GM21576 (cell line): ENCODE results near the gene NCKAP5.

Experiments
- ATAC-seq: cut with Tn5 transposase; IDR thresholded peaks from one replicate; pipeline ENCODE4 v1.9.1; 2021; ENCODE audit warnings: mild to moderate bottlenecking, moderate library complexity; ENCODE audit not compliant: unreplicated experiment

The NCKAP5 gene

DNA sequence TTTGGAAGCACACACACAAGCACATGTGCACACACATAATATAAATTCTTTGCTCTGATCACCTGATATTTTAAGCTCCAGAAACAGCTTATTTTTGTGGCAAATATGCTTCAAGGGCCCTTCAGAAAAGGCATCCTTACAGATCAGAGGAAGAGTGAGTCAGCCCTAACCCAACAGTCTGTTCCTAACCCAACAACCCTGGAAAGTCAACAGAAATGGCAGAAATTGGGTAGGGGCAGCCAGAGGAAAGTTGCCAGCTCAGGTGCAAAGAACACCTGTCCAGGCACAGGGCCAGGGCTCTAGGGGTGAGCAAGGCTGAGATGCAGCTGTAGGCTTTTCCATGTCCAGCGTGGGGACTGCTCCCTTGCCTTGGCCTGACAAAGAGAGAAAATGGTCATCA, 6.4 kb upstream of the NCKAP5 start:
- no peak for ATAC-seq

DNA sequence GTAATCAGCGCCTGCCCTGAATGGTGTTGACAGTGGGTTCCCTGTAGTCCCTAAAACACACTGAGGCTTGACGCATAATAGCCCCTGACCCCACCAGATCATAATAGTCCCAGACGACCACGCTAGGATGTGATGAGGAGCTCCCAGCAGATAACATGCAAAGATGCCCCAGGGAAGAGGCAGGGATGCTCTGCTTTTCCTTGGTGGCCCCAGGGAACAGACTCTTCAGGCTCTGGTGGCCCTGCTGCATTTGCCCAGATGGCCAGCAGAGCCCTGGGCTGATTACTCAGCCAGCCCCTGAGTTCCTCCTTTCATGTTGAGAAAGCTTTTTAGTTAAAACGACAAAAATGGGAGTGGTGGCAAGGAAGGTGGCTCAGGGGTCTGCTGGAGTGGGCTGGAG, 5.9 kb upstream of the NCKAP5 start:
- ATAC-seq: no peak

DNA sequence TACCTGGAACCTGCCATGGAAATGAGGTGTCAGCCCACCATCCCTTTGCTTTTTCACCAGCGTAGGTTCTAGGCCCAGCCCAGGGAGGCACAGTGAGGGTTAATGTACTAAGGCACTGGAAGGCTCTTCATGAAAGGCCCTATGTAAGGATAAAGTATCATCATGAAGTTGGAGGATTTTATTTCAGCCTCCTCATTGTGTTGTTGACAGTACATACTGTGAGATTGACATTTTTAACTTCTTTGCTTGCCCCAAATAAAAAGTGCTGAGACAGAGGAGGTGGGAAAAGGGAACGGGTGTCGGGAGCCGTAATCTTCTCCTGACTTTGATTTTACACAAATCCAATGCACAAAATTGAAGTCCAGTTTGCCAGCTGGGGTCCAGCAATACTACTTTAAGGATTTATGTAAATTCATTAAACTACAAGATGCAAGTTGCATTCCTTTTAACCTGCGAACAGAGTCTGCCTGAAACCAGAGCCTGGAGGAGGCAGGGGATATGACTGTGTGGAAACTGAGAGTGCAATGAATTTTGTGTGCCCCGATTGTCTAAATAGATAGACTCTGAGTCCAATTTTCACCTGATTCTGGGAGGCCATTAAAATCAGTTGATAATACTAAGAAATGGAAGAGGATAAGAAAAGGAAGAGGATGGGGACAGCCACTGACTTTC, 5.4 kb upstream of the NCKAP5 start:
- no peak for ATAC-seq

DNA sequence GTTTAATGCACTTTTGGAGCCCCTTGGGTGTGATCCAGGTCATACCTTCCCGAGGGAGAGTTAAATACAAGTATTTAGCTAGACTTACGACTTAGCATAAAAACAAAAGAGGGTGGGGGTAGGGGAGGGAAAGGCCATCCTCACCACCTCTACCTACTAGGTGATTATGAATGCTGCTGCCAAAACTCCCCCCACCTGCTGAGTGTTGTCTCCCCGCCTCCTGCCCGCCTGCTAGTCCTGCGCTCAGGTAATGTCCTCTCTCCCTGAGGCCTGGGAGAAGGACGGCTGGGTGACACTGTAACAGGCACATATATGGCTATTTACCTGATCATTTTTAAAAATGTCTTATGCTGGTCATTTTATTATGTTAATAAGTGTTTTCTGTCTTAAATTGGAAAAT, 3.0 kb upstream of the NCKAP5 start:
- ATAC-seq: no peak

DNA sequence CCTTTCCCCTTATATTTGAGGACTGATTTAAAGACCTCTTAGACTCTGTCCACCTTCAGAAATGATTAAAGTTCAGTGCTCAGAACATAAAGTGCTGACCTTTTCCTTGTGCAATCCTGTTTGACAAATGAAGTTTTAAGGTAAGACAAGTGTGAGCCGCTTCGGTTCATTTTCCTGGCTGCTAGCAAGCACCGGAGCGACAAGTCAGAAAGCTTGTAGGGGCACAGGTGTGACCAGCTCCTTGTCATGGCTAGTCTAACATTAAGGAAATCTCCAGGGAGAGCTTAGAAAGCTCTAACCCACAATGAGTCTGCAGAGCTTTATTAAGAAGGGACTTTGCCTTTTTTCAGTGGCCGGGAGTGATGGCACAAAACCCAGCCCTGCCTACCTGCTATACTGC, 2.3 kb upstream of the NCKAP5 start:
- no peak for ATAC-seq

DNA sequence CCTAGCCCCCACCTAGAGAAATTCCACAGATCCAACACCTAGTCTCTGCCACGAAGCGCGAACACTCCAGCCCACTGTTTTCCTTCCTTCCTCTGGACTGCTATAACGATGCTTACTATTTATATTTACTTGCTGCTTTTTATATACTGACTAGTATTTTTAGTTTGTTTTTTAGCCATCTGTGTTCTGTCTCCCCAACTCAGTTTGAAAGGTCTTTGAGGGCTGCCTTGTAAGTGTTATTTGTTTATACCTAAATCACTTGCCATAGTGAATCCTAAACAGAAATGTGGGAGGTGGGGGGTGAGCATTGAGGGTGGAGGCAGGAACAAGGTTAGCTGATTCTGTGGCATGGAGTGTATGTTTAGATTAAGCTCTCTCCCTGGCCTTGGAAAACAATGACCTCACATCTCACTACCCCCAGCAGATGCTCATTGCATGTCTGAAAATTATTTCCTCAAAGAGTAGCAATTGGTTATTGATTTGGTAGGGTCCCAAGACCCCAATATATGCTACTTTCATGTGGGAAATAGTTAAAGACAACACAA, 1.1 kb upstream of the NCKAP5 start:
- no peak for ATAC-seq

DNA sequence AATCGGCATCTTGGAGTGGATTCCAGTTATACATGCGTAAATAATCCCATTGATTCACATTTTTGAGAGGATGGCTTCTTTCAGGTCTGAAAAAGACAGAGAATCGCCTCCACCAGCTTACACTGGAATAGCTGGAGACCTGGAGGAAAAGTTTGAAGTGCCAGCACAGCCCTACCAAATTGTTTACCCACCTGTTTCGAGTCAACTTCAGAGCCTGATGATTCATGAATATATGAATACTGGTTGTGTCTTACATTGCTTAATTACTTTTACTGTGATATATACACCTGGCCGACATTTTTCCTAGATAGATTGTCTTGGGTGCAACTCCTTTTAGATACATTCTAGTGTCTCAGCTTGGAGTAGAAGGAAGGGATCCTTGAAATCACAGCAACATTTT, 335 bp upstream of the NCKAP5 start:
- no peak for ATAC-seq

DNA sequence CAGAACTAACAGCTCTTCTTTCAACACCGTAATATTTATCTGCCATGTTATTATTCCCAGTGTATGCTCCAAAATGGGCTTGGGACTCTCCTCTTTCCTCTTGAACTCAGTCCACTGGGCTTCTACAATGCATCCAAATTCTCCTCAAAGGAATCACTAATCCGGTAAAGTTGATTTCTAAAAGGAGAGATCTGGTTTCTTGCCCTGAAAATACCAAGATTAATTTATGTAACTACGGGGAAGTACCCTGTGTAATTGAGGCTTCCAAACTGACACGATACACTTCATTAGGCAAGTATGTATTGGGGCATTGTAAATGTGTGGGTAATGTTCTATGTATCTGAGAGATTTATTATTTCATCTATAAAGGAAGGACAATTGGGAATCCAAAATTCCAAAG, 5.7 kb downstream of the NCKAP5 start:
- ATAC-seq: no peak

DNA sequence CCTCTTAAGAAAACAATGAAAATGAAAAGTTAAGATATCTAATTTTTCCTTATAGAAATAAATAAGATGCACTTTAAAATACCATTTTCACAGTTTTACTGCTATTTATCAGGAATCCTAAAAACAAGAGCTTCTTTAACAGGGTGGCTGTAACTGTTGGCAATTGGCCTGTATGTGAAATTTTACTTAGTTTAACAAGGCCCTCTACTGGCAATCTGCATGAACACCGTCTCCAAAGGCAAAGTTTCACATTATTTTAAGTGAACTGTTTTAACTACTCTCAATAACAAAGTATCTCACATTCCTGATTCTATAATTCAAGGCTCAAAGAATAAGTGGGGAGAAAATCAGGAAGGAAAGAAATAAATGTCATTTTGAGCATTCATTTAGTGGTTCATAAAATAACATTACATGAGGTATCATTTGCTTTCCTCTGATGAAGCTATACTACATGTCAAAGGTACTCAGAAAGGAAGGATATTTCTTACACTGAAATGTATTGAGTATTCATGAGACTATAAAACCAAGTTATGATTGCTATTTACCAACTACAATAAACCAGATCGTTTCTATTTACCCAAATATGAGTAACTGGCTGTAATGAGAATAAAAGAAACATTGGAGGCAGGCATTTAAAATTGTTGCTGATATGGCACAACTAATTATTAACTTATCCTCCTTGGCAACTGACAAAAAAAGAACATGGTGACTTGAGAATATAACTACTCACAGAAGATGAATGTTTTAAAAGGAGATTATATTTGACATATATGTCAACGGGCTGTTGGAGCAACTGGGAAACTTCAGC, 7.0 kb downstream of the NCKAP5 start:
- no peak for ATAC-seq

DNA sequence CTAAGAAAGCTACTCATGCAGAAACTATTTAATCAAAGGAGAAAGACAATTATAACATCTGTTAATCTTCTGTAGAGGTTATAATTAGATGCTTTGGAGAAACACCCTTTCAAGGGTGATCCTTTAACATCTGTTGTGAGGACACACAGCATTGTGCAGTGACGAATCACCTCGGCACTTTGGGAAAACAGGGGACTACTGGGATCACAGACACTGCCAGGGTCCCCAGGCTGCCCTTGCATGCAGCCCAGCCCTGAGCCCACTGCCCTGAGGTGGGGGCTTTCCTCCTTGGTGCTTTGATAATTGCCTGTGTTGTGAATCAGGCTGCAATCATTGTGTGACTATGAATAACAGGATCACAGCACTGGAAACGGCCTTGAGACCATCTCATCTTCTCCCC, 10.6 kb downstream of the NCKAP5 start:
- ATAC-seq: no peak

DNA sequence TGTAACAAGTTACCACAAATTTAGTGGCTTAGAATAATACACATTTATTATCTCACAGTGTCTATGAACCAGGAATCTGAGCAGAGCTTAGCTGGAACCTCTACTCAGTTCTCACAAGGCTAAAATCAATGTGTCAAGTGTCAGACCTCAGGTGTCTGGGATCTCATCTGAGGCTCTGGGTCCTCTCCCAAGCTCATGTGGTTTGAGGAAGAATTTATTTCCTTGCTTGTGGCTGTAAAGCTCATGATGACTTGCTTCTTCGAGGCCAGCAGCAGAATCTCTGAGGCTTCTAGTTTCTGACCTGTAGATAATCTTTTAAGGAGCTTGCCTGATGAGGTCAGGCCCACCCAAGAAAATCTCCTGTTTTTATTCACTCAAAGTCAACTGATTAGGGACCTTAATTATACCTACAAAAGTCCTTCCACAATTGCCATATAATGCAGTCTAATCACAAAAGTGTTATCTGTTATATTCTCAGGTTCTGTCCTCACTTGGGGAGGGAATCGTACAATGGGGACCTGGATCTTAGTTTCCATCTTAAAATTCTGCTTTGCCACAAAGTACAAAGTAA, 14.3 kb downstream of the NCKAP5 start:
- ATAC-seq: no peak

DNA sequence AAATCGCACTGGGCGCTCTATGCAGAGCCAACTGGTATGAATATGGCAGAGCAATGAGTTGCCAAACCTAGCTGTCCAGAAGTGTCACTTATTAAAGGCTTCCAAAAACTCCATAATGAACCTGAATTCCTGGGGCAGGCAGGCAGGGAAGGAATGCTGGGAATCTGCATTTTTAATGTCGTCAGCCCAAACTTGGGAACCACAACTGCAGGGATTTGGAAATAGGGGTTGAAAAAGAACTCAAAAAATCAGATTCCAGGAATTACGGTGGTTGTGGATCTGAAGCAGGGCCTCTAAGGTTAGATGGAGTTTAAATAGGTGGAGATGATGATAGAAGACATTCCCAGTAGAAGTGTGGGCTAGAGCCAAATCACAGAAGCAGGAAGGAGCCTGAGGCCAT, 15.0 kb downstream of the NCKAP5 start:
- ATAC-seq: no peak

DNA sequence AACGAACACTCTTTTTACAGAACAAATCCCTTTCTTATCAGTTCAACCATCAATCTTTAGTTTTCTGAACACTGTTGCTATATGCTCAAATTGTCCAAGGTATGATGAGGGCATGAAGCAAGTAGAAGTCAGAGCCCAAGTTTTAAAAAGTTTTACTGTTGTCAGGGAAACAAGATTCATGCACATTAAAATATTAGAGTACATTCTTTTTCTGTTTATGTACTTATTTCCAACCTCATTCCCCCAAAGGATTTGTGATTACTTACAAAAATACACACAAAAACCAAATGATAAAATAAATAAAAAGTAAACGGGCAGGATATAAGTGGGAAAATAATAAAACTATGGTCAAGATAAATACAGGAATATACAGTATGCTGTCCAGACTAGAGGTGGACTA, 15.4 kb downstream of the NCKAP5 start:
- ATAC-seq: no peak

DNA sequence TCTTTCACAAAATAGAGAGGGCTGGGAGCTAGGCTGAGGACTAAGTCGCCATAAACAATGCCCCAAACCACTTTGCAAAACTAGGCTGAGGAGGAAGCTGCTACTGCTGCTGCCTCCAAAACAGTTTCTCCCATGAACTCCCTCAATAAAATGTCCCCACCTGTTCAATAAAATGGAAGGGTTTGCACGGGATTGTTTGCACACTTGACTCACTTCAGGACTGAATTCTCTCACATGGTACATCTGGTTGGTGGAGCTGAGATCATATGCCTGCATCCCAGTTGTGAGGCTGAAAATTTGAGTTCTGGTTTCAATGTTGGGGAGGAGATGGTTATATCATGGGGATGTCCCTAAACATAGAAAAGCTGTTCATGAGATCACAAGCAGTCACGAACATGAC, 26.5 kb downstream of the NCKAP5 start:
- no peak for ATAC-seq

DNA sequence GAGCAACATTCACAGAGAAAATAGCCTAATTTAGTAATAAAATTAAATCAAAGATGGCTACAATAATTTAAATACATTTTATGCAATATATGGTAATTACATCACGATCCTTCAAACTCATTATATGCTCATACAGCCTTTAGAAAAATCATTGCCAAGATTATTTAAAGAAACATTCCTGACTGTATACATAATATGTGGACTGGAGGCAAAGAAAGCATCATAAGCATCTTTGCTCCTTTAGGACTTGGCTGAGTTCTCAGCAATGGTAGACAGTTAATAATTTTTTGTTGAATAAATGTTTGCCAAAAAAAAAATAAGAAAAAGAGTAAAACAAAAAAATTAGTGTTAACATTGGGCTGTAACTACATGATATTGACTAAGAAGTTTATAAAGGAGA, 26.9 kb downstream of the NCKAP5 start:
- no peak for ATAC-seq

DNA sequence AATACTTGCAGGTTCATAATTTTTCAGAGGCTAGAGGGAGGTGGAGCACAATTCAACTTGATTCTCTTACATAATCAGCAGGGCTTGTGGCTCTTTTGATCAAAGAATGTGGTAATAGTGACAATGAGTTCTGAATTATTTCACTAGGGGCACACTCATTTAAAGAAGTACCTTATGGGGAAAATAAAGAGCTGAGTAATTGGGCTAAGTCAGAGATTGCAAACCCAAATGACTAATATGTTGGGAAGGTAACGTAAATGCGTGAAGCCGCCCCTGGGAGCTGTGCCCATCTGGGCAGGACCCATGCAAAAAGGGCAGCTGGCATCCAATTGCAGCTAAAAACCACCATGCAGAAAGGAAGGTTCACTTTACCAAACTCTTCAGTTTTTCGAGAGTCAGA, 35.3 kb downstream of the NCKAP5 start:
- ATAC-seq: no peak

DNA sequence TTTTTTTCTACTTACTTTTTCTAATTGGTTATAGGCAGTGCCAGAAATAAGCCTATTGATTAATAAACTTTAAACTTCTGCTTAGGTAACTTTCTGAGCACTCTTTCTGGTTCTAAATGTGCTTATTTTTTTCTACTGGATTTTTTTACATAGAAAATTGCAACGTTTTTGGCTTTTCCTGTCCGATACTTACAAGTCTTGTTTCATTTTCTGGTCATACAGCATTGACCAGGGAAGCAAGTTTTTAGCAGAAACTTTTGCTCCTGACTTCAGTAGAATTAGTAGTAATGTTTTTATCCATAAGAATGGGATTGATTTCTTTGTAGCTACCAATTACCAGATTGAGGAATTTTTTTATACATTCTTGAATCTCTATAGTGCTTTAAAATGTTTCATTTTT, 36.9 kb downstream of the NCKAP5 start:
- ATAC-seq: no peak

DNA sequence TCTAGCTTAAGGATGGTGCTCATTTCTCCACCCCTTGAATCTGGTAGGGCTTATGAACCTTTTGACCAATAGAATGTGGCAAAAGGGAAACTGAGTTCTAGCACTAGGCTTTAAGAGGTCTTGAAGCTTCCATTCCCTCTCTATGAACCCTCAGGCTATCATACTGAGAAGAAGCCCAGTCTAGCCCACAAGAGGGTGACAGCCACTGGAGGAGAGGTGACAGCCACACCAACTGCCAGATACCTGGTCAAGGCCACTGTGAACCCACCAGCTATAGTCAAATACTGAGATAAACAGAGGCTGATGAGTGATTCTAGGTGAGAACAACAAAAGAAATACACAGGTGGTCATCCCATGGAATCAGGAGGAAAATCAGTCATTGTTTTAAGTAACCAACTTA, 37.6 kb downstream of the NCKAP5 start:
- ATAC-seq: no peak

DNA sequence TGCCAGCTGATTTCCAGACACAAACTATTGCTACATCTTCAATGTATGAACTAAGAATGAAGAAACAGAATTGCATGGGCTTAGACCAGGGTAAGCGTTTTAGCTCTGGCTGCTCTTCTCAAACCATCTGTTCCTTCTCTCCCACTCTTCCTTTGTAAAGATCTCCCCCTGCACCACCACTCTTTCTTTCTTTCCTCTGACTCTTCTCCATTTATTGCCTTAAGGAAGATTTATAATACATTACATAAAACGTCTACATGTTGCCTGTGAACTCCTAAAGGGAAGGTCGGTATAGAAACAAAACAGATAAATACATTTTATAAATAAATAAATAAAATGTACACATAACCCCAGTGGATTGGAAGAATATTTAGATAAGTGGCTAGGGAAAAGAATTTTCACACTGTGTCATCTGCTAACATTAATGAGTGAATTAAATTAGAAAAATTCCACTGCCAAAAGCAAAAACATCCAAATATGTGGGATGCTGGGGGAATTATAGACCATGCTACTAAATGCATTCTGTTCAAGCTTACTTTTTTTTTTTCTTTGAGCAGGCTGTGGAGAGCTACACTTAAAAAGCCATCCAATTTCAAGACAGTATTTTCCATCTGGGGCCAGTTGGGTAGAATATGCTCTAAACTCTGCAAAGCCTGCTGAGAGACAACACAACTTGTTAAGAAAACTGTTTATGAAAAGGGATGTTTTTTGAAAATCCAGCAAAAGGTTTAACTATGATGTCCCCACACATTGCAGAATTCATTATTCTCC, 41.5 kb downstream of the NCKAP5 start:
- ATAC-seq: no peak

DNA sequence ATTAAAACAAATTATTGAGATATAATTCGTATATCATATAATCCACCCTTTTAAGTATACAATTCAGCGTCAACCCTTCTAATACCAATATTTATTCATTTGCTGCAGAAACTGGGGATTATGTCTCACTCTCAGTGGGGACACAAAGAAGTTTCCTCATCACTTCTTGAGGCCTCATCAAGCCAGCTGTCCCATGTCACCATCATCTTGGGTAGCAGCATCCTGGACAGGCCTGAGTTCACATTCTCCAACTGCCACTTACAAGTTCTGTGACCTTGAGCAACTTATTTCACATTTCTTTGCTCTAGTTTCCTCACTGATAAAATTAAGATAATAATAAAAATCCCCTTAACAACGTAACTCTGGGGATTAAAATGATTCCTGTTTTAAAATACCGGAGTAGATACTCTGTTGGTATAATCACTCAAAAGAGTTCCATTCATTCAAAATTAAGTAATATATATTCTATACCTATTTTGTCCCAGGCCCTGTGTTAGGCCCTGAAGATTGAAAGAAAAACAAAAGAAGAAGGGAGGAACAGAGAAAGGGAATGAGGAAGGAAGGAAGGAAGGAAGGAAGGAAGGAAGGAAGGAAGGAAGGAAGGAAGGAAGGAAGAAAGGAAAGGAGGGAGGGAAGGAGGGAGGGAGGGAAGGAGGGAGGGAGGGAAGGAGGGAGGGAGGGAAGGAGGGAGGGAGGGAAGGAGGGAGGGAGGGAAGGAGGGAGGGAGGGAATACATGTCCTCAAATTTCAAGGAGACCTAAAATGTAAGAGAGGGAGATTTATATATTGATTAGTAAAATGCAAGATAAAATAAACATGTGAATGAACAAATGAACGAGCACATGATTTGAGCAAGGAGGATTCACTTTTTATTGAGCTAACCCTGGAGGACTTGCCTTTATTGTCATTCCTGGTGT, 42.4 kb downstream of the NCKAP5 start:
- no peak for ATAC-seq
